DMS53 treated with DMSO at 0.1 percent for 48 hours (cell line): Measurements from ENCODE around the gene ZACN.

Experiments used
- DNase-seq: peaks from one replicate; lab custom pipeline; 2025; ENCODE audit not compliant: unreplicated experiment; lab: John Stamatoyannopoulos, UW

The ZACN gene

DNA sequence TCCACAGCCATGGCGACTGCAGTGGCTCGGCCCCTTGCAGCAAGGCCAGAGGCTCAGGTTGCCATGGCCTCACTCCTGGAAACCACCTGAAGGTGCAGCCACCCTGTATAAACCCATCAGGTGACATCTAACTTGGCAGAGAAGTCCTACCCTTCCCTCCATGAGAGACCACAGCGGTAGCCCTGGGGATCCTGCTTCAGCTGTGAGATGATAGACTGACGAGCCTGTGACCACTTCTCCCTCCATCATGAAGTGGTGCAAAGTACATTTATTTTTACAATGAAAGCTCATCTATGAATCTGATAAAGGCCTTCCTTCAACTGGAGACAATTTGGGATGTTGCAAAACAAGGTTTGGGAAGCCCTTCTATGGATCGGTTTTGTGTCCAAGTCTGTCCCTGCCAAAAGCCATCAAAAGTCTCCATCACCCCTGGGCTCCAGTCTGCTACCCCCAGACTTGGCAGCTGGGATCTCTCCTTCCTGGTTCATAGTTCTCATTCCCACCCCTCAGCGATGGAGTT, 1.8 kb downstream of the ZACN start:
- DNase-seq, result no peak

DNA sequence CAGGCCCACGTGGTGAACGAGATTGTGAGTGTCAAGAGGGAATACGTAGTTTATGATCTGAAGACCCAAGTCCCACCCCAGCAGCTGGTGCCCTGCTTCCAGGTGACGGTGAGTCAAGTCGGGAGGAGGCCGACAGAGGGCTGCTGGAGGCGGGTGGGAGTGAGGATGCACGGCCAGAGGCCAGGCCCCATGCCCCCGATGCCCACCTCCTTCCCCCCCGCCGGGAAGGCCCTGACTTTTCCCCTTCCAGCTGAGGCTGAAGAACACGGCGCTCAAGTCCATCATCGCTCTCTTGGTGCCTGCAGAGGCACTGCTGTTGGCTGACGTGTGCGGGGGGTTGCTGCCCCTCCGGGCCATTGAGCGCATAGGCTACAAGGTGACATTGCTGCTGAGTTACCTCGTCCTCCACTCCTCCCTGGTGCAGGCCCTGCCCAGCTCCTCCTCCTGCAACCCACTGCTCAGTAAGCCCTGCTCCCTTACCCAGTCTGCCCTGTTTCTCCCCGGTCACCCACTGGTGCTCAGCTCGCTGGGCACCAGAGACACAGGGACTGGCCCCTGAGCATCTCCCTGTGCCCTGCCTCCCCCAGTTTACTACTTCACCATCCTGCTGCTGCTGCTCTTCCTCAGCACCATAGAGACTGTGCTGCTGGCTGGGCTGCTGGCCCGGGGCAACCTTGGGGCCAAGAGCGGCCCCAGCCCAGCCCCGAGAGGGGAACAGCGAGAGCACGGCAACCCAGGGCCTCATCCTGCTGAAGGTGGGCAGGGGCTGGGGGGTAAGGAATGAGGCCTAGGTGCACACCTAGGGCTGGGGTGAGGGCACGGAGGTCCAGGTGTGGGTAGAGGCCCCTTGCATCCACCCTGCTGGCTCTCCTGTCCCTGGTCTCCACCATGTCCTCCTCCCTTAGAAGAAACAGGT, 2.6 kb downstream of the ZACN start:
- no peak for DNase-seq

DNA sequence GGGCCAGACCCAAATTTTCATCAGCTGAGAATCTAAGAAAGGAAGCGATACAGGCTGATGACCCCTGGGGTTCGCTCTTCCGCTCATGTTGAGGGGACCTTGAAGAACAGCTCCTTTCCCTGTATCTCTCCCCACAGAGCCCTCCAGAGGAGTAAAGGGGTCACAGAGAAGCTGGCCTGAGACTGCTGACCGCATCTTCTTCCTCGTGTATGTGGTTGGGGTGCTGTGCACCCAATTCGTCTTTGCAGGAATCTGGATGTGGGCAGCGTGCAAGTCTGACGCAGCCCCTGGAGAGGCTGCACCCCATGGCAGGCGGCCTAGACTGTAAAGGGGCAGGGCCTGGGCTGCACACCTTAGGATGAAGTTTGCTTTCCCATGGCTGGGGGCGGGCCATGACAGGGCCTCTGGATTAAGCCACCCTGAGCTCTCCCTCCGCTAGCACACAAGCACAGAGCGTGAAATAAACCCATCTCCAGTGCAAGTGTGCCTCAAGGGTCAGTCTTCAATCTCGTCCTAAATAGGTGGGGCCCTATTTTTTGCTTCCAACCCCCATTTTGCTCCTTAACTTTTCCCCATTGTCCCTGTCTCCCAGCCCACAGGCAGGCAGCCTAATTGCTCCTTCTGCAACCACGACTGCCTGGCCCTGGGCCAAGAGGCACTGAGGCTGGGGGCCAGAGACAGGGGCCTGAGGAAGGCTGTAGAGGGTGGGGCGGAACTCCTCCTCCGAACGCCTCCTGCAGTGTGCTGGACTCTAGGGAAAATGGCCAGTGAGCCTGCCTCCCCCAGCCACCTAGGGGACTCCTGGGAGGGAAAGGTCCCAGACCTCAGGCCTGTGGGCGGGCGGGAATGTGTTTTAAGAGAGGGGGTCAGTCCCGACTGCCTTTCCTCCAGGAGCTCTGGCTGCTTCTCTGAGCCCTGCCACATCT, 3.6 kb downstream of the ZACN start:
- no peak for DNase-seq

GRCh38 chr17:76083536-76084182, 4.7 kb downstream of the ZACN start:
- DNase-seq, result no peak

DNA sequence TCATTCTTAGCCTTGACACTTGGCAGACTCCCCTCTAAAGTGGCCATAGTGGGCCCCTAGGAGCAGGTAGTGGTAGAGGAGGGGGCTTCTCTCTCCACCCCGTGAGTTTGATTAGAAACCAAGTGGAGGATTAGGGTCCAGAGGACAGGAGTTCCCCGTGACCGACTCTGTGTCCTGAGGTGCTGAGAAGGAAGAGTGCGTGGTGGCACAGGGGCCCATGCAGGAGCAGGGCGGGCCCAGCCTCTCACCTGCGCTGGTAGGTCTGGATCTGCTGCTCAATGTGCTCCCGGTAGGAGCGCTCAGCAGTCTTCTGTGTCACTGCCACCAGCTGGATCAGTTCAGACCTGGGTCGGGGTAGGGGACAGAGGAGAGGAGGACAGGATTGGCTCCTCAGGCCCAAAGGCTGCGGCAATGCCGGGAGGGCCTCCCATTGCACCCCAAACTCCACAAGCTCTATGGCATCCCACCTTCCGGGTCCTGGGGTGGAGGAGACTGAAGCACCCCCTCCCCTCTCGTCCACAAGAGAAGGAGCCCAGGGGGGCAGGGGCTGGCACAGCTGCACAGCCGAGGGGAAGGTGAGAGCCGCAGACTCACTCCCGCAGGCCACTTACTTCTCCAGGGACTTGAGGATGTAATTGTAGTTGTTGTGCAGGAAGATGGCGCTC, 6.2 kb downstream of the ZACN start:
- DNase-seq, result no peak

GRCh38 chr17:76085731-76086366, 6.9 kb downstream of the ZACN start:
- no peak for DNase-seq

- DNase-seq, result no peak
These were observed 7.4 kb downstream of the ZACN start for GRCh38 chr17:76086384-76086783.

GRCh38 chr17:76087531-76087930, 8.5 kb downstream of the ZACN start:
- no peak for DNase-seq

DNA sequence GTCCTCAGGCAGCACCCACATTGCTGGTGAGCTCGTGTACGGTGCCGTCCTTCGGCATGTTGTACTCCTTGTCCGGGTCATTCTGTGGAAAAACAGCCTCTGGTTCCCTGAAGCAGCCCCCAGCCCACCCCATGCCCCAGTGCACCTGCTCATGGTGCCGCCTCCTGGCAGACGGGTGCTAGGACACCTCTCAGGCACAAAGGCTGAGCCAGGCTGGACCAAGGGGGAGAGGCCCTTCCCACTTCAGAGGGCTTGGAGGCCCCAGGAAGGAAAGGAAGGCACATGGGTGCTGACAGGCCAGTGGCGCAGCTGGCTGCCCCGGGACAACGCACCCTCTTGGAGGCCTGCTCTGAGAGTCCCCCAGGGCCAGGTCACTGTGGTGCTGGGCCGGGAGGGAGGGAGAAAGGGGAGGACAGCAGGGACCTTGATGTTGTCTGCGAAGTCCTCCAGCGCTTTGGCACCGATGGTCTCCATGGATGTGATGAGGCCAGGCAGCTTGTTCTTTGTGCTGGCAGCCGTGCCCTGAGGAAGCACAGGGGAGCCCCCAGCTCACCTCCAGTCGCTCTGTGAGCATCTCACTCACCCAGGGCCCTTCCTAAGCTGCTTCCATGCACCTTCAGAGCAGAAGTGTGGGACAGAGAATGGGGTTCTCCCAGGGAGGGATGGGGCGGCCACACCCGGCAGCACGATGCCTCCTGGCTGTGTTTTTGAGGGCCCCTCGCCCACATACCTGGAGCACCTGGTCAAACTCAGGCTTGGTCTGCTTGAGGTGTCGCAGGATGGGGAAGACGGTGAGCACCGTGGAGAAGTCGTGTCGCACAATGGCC, 9.3 kb downstream of the ZACN start:
- no peak for DNase-seq

GRCh38 chr17:76088868-76089576, 10.0 kb downstream of the ZACN start:
- no peak for DNase-seq

DNA sequence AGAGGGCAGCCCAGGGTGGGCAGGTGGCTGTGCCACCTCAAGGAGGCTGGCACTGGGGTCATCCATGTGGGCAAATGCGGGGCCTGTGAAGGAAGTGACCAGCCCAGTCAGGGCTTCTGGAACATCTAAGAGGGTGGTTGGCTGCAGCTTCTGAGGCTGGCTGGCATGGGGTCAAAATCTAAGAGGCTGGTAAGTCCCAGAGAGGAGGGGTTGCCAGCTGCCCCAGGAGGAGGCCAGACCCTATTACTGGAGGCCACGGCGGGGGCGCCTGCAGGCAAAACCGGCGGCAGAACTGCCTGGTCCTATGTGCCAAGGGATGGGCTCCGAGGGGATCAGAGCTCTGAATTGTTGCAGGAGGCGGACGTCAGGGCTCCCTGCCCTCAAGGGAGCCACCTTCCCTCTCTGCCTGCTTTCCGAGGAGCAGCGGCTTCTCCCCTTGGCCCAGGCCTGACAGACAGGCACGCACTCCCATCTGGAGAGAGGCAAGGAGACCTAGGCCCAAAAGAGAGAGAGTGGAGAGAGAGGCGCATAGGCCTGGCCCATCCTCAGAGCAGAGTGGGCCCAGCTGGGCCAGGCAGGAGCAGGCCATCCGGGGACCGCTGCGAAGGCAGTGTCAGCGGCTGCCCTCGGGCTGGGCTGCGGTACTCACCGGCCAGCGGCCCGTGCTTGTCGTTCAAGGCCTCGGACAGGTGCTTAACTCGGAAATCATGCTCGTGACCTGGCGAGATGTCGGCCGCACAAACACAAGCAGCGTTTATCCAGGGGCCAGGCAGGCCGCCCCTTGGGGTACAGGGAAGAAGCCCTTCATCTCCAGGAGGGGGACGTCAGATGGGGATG, 10.9 kb downstream of the ZACN start:
- DNase-seq, result no peak

DNA sequence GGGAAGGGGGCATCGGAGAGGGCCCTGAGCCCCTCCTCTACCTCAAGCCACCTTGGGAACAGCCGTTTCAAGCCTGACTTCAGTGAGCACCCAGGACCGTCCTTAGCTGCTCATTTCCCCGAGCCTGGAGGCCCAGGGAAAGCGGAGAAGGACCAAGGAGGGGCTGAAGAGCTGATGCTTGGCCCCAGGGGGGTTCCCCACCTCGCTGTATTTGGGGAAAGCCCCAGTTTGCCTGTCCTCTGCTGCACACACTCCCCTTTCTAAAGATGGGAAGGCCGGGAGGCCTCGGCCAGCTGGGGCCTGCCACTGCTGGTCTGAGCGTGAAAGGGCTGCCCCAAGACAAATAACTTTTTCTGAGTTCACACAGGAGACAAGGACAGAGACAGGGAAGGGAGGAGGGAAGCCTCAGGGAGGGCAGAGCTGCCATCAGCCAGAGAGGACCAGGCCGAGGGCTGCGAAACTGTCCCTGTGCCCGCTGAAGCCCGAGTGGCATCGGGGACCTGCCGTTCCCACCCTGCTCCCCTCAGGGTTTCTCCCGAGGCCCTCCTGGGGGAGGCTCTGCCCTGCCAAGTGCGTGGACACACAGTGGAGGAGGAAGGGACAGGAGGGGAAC, 11.6 kb downstream of the ZACN start:
- no peak for DNase-seq

GRCh38 chr17:76091526-76092286, 12.7 kb downstream of the ZACN start:
- no peak for DNase-seq

DNA sequence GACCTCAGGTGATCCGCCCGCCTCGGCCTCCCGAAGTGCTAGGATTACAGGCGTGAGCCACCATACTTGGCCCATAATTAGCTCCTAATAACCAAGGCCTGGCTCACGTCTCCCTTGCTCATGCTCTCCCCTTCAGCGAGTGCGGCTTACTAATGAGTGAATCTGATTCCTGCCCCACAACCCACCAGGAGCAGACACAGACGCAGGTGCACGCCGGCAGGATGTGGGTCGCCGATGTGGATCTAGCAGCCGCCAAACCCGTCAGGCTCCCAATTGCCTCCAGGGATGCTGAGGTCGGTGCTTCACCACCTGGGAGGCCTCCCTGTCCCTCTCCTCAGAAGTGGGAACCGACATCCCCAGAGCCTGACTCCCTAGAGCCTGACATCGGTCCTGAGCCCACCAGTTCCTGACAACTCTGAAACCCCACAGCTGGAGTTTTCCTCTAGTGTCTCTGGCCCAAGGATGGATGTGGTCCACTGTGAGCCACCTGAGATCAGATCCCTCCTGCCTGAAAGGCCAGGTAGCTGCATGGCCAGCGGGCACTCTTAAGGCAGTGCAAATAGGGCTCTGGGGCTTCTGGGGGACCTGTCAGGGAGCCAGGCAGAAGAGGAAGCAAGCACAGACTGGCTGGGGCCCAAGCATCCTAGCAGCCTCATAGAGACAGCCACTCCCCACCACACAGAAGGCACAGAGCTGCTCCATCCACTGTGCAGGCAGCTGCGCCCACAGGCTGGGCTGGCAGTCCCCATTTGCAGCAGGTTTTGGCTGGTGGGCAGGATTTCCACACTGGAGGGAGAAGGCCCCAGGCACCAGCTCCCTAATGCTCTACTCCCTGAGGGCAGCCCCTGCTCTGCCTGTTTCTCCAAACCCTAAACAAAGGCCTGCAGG, 13.8 kb downstream of the ZACN start:
- DNase-seq, result no peak

- no peak for DNase-seq
These were observed 15.1 kb downstream of the ZACN start for GRCh38 chr17:76094046-76094445.

DNA sequence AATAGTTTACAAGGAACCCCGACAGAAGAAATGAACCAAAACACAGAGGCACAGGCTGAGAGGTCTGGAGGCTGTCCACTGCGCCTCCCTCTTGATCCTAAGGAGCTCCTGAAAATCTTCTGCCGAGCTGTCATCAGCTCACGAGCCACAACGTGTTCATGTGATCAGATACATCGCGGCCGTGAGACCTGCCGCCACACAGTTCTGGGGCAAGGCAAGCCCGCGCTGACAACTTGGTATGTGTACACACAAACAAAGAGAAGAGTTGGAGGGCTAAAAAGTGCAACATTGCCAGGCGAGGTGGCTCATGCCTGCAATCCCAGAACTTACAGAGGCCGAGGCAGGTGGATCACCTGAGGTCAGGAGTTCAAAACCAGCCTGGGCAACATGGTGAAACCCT, 17.0 kb downstream of the ZACN start:
- no peak for DNase-seq
